ENCODE data around the gene HMGB1. TPM values are rescaled to one million over a fixed set of nuclear protein-coding genes. Genes with fewer than 3 reads are reported as not detected.
"Not testable (repeated sequence)": the region's sequence is repeated elsewhere in the genome, so short reads cannot be mapped to it uniquely, and the experiment has no call there.

The HMGB1 gene
- polyA plus RNA-seq, 10 donors = 388 to 665 (median 434) TPM

DNA sequence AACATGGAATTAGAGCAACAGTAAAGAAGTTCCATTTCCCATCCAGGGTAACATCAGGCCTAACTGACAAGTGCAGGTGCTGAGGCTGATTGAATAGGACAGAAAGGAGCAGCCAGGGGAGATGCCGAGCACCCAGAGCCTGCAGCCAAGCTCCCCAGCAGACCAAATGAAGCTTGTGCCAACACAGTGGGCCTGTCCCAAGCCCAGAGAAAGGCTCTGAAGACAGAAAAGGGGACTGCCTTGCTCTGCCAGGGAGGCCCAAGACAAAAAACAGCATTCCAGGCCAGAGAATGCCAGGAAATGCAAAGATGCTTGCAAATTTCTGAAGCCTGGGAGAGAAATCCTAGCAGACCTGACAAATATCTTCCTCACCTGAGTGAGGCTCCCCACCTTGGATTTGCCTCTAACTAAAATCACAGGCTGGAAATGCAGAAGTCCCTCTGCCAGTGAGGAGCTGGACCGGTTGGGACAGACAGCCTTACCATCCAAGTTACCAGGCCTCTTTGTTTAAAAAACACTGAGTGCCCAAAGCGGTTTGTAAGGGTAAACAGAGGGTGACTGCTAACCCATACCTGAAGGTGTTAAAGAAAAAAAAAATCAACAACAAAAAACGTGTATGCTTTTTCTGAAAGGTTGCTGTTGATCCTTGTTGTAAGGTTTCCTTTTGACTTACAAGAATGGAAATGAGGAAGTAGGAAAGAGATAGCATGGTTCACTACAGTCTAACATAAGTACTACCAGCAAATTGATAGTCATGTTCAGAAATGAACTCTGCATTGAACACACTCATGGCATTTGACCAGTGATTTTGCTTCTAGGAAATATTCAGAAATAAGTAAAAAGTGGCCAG lies 11.8 kb upstream of the HMGB1 start:
- DNase-seq = no peak

DNA sequence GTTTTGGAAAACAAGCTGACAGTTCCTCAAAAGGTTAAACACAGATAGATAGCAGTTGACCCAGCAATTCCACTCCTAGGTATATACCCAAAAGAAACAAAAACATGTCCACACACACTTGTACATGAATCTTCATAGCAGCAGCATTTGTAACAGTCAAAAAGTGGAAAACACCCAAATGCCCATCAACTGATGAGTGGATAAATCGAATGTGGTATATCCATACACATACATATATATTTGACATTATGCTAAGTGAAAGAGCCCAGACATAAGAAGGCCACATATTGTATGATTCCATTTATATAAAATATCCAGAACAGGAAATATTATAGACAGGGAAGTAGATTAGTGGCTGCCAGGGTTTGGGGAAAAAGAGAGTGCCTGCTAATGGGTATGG lies 7.9 kb upstream of the HMGB1 start:
- no peak for DNase-seq

DNA sequence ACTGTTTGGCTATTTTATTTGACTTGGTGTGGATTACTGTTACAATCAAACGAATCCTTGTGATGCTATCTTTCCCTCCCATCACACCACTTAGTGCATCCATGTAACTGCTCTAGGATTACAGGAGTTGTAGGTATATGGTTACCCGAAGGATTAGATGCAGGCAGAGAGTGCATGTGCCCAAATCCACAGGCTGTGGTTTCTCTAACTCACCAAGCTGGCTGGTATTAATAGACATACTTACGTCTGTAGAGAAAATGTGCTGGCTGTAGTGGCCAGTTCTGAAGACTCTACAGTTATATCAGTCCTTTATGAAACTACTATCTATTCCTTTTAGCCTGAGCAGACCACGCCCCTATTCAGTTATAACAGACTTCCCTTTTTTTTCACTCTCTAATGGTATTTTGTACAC lies 1.1 kb upstream of the HMGB1 start:
- DNase-seq = peak in 1 of 3 donors; percentile 27

GRCh38 chr13:30466358-30466714 lies 600 bp upstream of the HMGB1 start:
- no peak for DNase-seq

DNA sequence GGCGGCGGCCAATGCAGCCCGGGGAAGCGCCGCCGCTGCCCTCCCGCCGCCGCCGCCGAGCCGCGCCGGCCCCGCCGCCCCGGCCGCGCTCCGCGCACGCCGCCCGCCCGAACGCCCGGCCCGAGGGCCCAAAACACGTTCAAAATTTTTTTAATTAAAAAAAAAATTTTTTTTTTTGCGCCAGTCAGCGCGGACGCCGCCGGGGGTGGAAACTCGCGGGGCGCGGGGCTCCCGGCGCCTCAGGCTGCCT lies 468 bp downstream of the HMGB1 start:
- no peak for DNase-seq

DNA sequence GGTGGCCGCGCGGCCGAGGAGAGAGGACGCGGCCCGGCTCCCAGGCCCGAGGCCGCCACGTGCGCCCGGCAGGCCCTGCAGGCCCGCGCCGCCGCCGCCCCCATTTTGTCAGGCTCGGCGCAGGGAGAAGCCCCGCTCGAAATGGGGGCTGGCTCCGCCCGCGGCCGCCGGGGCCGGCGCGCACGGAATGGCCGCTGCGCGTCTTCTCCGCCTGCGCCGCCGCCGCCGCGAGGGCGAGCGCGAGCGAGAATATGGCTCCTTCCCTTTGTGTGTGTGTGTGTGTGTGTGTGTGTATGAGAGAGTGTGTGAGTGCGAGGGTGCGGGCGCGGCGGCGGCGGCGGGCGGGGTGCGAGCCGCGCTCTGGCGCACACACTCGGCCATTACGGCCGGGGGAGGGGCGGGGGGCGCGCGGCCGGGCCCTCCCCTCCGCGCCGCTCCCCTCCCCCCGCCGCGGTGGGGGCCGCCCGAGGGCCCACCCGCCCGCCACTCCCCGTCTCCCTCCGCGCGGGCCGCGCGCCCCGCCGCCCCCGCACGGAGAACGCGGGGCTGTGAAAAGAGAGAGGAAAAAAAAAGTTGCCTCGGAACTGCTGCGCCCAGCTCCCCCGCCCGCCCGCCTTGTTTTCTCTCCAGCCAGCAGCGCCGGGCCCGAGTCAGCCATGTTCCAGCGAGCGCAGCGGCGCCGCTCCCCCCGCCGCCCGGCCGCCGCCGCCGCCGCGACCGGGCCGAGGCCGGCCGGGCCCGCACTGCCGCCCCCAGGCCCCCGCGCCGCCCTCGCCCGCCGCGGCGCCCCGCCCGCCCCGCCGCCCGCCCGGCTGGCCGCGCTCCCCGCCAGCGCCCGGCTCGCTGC lies 1.0 kb downstream of the HMGB1 start:
- peak; percentile 88 to 94 (median 90) for DNase-seq

DNA sequence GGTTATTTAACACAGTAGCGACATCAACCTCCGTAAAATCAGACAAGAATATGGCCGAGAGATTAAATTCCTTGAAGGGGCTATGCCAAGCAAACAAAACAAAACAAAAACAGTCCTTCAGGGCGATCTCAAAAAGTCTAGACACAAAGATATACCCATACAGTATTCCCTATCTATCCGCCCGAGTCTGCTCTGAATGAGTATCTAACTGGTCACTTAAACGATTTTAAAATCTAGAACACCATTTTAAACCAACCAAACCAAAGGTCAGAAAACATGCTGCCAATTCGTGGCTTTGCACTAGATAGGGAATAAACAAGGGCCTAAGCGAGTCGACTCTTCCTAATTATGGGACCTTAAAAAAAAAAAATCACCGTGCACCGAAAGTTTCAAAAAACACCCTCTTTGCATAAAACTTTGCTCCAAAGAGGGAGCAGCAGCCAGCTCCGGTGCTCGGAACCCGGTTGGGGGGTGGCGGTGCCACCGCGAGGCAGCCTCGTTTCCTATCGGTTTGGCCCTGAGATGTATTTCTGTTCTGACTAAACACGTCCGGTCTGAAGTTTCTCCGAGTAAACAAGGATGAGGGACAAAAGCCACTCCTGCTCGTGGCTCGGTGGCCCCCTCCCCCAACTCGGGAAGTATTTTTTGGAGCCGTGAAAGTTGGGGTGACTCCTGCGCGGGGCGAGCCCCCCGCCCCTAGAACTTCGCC lies 1.8 kb downstream of the HMGB1 start:
- peak; percentile 54 to 90 (median 69) for DNase-seq

DNA sequence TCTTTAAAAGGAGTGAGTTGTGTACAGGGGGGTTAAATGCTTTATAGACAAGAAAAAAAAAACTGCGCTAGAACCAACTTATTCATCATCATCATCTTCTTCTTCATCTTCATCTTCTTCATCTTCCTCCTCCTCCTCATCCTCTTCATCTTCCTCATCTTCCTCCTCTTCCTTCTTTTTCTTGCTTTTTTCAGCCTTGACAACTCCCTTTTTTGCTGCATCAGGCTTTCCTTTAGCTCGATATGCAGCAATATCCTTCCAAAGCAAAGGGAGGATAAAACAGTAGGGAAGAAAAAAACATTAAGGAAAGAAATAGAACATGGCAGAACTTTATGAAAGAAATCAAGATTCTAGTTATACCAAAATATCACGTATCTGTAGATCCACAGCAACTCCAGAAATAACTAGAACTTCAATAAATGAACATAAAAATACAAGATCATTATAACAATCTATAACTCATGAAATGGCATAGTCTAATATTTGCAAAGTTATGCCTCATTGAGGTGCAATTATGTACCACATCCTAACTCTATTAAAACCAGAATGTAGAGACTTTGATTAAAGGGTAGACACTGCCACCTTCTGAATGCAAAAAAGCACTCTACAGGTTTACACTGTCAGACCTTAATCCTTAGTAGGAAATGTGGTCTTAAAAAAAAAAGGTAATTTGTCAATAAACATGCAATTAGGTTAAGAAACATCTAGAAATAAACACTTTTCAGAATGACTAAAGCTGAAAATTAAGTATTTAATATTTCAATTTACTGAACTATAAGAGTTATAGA lies 4.3 kb downstream of the HMGB1 start:
- peak; percentile 29 to 61 (median 30) for DNase-seq

DNA sequence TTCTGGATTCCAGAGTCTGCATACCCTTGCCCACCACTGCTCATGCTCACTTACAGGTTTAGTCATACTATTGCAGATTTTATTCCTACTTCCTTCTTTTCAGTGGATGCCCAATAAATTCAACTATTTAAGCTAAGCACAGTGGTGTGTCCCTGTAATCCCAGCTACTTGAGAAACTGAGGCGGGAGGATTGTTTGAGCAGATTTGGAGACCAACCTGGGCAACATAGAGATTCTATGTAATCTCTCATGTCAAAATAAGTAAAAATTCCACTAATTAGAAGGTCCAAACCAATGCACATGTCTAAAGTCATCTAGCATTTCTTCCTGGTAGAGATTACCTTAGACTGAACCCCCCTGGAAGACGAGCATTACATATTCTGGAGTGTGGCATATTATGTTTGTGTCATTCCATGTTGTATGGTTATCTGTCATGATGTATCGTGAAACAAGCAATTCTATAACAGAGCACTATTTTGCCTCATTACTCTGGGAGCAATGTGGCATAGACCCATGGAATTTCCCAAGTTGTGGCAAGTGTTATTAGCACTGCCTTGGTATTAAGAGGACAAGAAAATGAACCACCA lies 8.3 kb downstream of the HMGB1 start:
- DNase-seq = no peak

DNA sequence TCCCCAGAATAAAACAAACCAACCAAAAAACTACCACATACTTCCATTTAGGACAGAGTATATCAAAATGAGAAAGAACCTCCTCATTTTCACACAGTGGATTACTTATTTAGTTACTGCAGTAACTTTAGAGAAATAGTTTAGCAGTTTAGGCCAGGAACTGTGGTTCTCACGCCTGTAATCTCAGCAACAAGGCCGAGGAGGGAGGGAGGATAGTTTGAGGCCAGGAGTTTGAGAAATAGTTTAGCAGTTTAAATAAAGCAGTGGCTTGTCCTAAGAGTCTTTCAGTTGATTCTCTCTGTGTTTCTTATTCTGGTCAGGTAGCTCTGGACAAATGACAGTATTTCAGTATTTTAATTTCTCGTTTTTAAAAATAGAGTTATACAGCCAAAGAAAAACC lies 9.4 kb downstream of the HMGB1 start:
- no peak for DNase-seq

DNA sequence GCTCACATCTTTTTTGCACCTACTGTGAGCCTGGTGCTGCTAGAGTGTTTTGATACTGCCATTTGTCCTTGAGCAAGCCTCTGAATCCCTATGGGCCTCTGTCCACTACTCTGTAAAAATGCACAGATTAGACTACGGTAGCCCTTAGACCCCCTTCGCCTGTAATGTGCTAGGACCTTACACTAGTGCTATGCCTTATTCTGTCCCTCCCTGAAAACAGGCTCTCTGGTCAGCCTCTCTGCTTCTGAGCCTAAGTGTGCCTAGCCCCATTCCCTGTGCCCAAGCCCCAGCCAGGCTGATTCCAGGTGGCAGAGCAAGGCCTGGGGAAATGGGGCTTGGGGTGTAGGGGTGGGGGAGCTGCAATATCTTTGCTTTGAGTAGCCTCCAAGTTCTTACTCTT lies 10.7 kb downstream of the HMGB1 start:
- no peak for DNase-seq

GRCh38 chr13:30453727-30454126 lies 12.0 kb downstream of the HMGB1 start:
- no peak for DNase-seq

DNA sequence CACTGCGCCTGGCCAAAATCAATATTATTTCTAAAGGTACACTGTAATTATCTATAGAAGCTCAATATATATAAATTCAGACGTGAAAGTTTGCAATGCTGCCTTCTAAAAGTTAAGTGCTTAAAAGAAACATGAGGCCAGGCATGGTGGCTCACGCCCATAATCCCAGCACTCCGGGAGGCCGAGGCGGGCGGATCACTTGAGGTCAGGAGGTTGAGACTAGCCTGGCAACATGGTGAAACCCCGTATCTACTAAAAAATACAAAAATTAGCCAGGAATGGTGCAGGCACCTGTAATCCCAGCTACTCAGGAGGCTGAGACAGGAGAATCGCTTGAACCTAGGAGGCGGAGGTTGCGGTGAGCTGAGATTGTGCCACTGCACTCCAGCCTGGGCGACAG lies 14.3 kb downstream of the HMGB1 start:
- not testable (repeated sequence) for DNase-seq

DNA sequence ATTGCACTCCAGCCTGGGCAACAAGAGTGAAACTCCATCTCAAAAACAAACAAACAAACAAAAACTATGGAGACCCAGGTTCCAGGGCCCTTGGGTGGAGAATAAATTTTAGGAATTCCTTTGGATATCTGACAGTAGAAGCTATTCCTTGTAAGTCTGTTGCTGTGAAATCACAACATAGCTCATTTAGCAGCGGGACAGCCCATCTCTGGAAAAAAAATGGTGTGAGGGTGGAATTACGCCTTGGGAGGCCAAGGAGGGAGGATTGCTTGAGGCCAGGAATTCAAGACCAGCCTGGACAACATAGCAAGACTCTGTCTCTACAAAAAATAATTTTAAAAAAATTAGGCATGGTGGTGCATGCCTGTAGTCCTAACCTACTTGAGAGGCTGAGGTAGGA lies 15.7 kb downstream of the HMGB1 start:
- no peak for DNase-seq

GRCh38 chr13:30448441-30448840 lies 17.3 kb downstream of the HMGB1 start:
- no peak for DNase-seq

DNA sequence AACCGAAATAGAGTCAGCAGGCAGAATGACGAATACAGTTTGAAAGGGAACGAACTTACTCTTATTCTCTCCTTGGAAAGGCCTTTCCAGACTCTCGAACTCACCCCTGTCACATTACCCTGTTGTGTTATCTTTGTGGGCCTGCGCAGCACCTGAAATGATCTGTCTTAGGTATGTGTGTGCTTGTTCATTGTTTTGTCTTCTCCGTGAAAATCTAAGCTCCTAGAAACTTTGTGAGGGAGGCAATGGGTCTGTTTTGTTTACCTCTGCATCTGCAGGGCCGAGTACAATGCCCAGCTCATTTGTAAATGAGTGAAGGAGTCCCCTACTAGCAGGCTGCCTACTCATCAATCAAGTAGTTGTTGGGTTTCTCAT lies 19.6 kb downstream of the HMGB1 start:
- DNase-seq = no peak

DNA sequence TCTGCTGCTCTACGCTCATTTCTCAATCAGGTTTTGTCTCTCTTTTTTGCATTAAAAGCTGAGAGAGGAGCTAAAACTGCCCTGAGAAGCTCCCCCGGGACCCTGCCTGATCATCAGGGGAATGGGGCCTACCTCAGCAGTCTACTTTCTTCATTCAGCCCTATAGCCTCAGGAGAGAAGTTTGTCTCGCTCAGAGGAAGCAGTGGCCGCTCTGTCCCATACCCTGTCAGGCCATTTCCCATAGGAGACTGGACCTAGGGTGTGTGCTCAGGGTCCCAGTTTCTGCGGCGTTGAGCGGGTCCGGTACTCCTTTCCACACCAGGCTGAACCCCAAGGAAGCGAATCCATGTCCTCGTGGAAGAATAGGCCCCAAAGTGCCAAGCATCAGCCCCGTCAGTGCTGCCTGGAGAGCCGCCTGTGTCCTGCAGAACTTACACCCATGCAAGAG lies 21.8 kb downstream of the HMGB1 start:
- DNase-seq = no peak

DNA sequence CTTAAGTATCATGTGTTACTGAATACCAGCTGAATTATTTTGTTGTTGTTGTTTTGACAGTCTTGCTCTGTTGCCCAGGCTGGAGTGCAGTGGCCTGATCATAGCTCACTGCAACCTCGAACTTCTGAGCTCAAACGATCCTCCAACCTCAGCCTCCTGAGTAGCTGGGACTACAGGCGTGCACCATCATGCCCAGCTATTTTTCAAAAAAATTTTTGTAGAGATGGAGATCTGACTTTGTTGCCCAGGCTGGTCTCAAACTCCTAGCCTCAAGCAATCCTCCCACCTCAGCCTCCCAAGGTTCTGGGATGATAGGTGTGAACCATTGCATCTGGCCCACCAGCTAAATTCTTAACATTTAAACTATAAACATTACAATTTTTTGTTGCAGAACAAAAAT lies 22.2 kb downstream of the HMGB1 start:
- not testable (repeated sequence) for DNase-seq

DNA sequence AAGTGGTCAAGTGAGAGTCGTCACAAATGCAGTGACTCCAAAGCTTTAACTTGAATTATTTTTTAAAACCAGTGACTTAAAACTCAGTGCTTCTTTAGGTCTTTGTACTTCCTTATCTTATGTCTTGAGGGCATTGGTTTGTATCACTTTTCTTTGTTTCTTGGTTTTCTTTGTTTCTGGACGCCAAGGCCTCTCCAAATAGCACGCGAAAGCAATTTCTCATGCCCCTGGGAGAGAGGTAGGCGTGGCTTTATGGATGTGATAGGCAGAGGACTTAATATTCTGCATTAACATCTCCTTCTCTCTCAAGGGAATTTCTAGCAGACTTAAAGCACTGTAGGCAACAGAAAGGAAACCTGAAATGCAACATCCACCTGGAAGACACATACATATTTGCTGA lies 22.8 kb downstream of the HMGB1 start:
- DNase-seq = no peak

DNA sequence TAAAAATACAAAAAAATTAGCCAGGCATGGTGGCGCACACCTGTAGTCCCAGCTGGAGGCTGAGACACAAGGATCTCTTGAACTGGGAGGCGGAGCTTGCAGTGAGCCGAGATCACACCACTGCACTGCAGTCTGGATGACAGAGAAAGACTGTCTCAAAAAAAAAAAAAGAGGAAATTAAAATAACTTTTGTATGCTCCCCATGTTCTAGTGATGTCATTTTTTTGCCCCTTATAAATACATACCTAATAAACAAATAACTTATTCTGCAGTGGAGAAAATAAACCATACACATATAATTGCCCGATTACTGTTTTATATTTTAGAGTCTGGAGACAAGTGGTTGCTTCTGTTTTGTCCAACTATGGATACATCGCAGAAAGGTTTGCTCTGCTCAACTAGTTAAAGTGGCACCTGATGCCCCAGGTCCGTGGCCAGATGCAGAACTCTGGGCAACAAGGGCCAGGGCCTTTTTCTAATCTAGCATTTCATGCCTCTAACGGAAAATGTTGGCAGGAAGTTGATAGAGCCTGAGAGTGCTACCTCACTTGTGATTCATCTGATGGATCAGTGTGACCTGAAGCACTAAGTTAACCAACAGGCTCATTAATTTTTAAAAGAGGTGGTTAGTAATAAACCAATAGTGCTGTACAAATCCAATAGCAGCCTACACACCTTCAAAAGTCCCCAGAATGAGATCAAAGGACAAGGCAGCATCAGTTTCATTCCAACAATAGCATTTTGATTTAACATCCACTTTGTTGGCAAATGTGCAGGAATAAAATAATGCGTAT lies 24.6 kb downstream of the HMGB1 start:
- no peak for DNase-seq

DNA sequence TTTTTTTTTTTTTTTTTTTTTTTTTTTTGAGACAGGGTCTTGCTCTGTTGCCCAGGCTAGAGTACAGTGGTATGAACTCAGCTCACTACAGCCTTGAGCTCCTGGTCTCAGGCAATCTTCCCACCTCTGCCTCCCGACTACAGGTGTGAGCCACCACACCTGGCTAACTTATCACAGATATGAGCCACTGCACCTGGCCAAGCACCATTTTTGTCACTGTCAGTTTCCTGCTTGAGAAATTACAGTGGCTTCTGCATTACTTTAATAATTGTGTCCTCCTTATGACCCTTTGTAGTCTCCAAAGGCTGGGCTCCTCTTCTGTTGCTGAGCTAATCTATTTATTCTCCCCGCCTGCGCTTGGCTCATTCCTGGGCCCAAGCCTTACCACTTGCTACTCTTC lies 27.4 kb downstream of the HMGB1 start:
- DNase-seq = no peak
